OCI-LY3 (cell line): Measurements from ENCODE around the gene FAM53A.

Source experiments
- CTCF ChIP-seq: fragments of 200-600, 300-600 bp; sonication (generic); IDR thresholded peaks from 2 replicates; pipeline ENCODE4 v1.5.1; 2014; ENCODE audit warnings: antibody characterized with exemption, low read length, low read depth
- EZH2phosphoT487 ChIP-seq: fragments of 200-600 bp; shearing (Covaris generic); IDR thresholded peaks from 2 replicates; pipeline ENCODE4 v1.6.1; 2018; ENCODE audit warnings: antibody characterized with exemption, mixed run types, low read depth

GRCh38 chr4:1609901-1610790, 74.0 kb downstream of the FAM53A start:
- TF ChIP-seq CTCF (no peak), EZH2phosphoT487 (no peak)
